GM12878 (cell line): ENCODE results near the gene BDNF. TPM values are rescaled to one million over a fixed set of nuclear protein-coding genes. Genes with fewer than 3 reads are reported as not detected.

Experiments used
- ATAC-seq: fragments of 200-7000 bp; cut with Tn5 transposase; 3 replicates; pipeline ENCODE4 v1.9.1; 2020; ENCODE audit warnings: mild to moderate bottlenecking, moderate library complexity
- BruUV-seq: library from RNA; stranded (reverse); fragments of 400-500 nt; replicated peaks from 2 replicates; lab custom pipeline; 2021; lab: Mats Ljungman, UMichigan
- CTCF ChIA-PET: fragments of 300-600 bp; sonication (Branson Sonifier 250); formaldehyde crosslinking; extraction: SDS; loops from one replicate; lab custom pipeline; 2021; ENCODE audit warnings: inconsistent platforms; lab: Yijun Ruan, JAX
- POLR2A ChIA-PET: fragments of 350-600 bp; formaldehyde crosslinking; extraction: SDS; loops from one replicate; lab custom pipeline; 2021; ENCODE audit warnings: inconsistent platforms; lab: Charles Lee
- RAD21 ChIA-PET: fragments of 300-600 bp; sonication (Branson Sonifier 250); formaldehyde crosslinking; loops from one replicate; lab custom pipeline; 2023; ENCODE audit warnings: antibody characterized with exemption; ENCODE audit not compliant: unreplicated experiment; lab: Charles Lee
- SMC1A ChIA-PET: fragments of 300-600 bp; sonication (Branson Sonifier 250); formaldehyde crosslinking; loops from one replicate; lab custom pipeline; 2023; ENCODE audit not compliant: unreplicated experiment, uncharacterized antibody; lab: Charles Lee
- DNase-seq: peaks from one replicate; pipeline ENCODE4 v3.0.0-alpha.2; 2011; ENCODE audit warnings: low read depth, low spot score
- FAIRE-seq: peaks from 3 replicates; lab custom pipeline; 2011; peaks lifted over from hg19 to GRCh38; lab: Jason Lieb, UNC
- H2AFZ ChIP-seq: 2 replicates; pipeline ENCODE4 v1.6.0; 2011; ENCODE audit warnings: low read depth, low read length, control low read depth; ENCODE audit not compliant: control insufficient read depth
- H3K27ac ChIP-seq: 2 replicates; pipeline ENCODE4 v1.5.1; 2011; ENCODE audit warnings: control low read depth; ENCODE audit not compliant: control insufficient read depth, insufficient read depth
- H3K27me3 ChIP-seq, 2 experiments: replicated peaks in 1 of 2; 2 replicates each; pipeline versions ENCODE4 v1.6.0 to v1.6.1; 2011; ENCODE audit warnings: low read length in 1 of 2; ENCODE audit not compliant: control insufficient read depth in 2 of 2, insufficient read depth in 2 of 2
- H3K36me3 ChIP-seq, 2 experiments: 2 replicates each; pipeline ENCODE4 v1.5.1; 2011; ENCODE audit warnings: low read length in 1 of 2; ENCODE audit not compliant: control insufficient read depth in 2 of 2, insufficient read depth in 2 of 2
- H3K4me1 ChIP-seq: 2 replicates; pipeline ENCODE4 v1.6.1; 2011; ENCODE audit warnings: mild to moderate bottlenecking, low read length, moderate library complexity, mixed read lengths; ENCODE audit not compliant: control insufficient read depth, insufficient read depth
- H3K4me2 ChIP-seq: 2 replicates; pipeline ENCODE4 v1.6.0; 2011; ENCODE audit warnings: control low read depth; ENCODE audit not compliant: control insufficient read depth, insufficient read depth
- H3K4me3 ChIP-seq: fragments of 200-600 bp; sonication (generic); 2 replicates; pipeline ENCODE4 v1.5.1; 2016
- H3K79me2 ChIP-seq: 2 replicates; pipeline ENCODE4 v1.6.0; 2011; ENCODE audit warnings: low read length; ENCODE audit not compliant: control insufficient read depth, insufficient read depth
- H3K9ac ChIP-seq: 2 replicates; pipeline ENCODE4 v1.8.0; 2011; ENCODE audit warnings: low read length, control low read depth, mixed read lengths; ENCODE audit not compliant: control insufficient read depth, insufficient read depth
- H3K9me3 ChIP-seq: replicated peaks from 3 replicates; pipeline ENCODE4 v1.5.1; 2011; ENCODE audit warnings: mild to moderate bottlenecking, low read length; ENCODE audit not compliant: control insufficient read depth, insufficient read depth
- H4K20me1 ChIP-seq: 2 replicates; pipeline ENCODE4 v1.6.0; 2011; ENCODE audit not compliant: control insufficient read depth, insufficient read depth
- CBX5 ChIP-seq: sonication (generic); IDR thresholded peaks from 2 replicates; pipeline ENCODE4 v1.6.1; 2016; ENCODE audit warnings: low read depth, moderate library complexity, mild to moderate bottlenecking, inconsistent platforms
- CUX1 ChIP-seq: IDR thresholded peaks from 2 replicates; pipeline ENCODE4 v1.6.1; 2012; ENCODE audit warnings: improper control_type of control experiment, low read depth, low read length; ENCODE audit not compliant: insufficient replicate concordance
- MAX ChIP-seq: IDR thresholded peaks from 2 replicates; pipeline ENCODE4 v1.6.1; 2012; ENCODE audit warnings: low read depth, low read length, improper control_type of control experiment
- NR2F1 ChIP-seq: fragments of 450-650 bp; conservative IDR thresholded peaks from 2 replicates; pipeline ENCODE4 v1.6.1; 2017; ENCODE audit warnings: mild to moderate bottlenecking
- ZNF687 ChIP-seq: fragments of 450-650 bp; IDR thresholded peaks from 2 replicates; pipeline ENCODE4 v1.6.1; 2017; ENCODE audit warnings: mild to moderate bottlenecking, moderate library complexity
- in situ Hi-C: fragments of 300-500 bp; cut with MboI; formaldehyde crosslinking; loops from 9 replicates; pipeline ENCODE4 v1.14.3; 2018; ENCODE audit warnings: mixed read lengths
- intact Hi-C: fragments of 100-400 bp; cut with micrococcal nuclease; formaldehyde crosslinking; loops from one replicate; pipeline ENCODE4 v1.14.2; 2022; ENCODE audit not compliant: unreplicated experiment
- polyA plus RNA-seq, 11 experiments: library from polyadenylated mRNA; depleted of rRNA in 4 of 11; unstranded in 6 of 11; stranded (reverse) in 5 of 11; fragments of >200 nt; fragmentation: Nextera tagmentation in 4 of 11; fragmentation: Illumina TruSeq in 1 of 11; extraction: Ambion mirVana in 4 of 11; extraction: Trizol in 1 of 11; gene quantifications; 1 replicate in 1 of 11; 2 replicates in 10 of 11; pipeline versions ENCODE4 v1.2.1 to v1.2.3, GENCODE V29; 2011 to 2016; ENCODE audit warnings: inconsistent platforms in 2 of 11, missing spikeins in 2 of 11, low read depth in 1 of 11
- total RNA-seq, 4 experiments: library from RNA; depleted of rRNA in 3 of 4; stranded (reverse); fragments of >200 nt in 3 of 4; fragmentation: Illumina TruSeq in 1 of 4; extraction: Trizol in 1 of 4; gene quantifications; 2 replicates each; pipeline versions ENCODE4 v1.2.1 to v1.2.3, GENCODE V29; 2013 to 2021

The BDNF gene
- total and polyA plus RNA-seq, 10 of the 15 experiments (the other 5 are each of a cell fraction or from before 2014, with no cell fraction given) = 0.02 to 0.24 (median 0.06) TPM; not detected in 2

GRCh38 chr11:27615833-27616232 is 84.4 kb downstream of the BDNF start (continued):
- TF ChIP-seq CUX1 = no peak

GRCh38 chr11:27614092-27614491 is 86.2 kb downstream of the BDNF start:
- Histone ChIP-seq H2AFZ (no peak overlapping the region), H3K4me3 (no peak overlapping the region), H3K9ac (no peak overlapping the region), H3K27ac (no peak overlapping the region), H3K4me1 (no peaks in the 10 kb centered on the region), H4K20me1 (no peaks in the 10 kb centered on the region), H3K36me3 (no peaks in the 10 kb centered on the region), H3K27me3 (no peaks in the 10 kb centered on the region), H3K79me2 (no peaks in the 10 kb centered on the region), H3K4me2 (no peak overlapping the region), H3K9me3 (no peaks in the 10 kb centered on the region)
- ATAC-seq (no peak), FAIRE-seq (no peak), DNase-seq (no peak)
- TF ChIP-seq ZNF687 = no peak
- TF ChIP-seq MAX = no peak
- TF ChIP-seq NR2F1 = no peak
- TF ChIP-seq CBX5 = no peak
- ChIA-PET SMC1A (no interaction called here), POLR2A (no interaction called here), CTCF (no interaction called here), RAD21 (no interaction called here)
- in situ Hi-C loops (no loop called here), intact Hi-C loops (no loop called here)
- BruUV-seq = no TSS peak
